GM19463 (cell line): ENCODE data around the gene MARF1.
"Not testable (repeated sequence)": the region's sequence is repeated elsewhere in the genome, so short reads cannot be mapped to it uniquely, and the experiment has no call there.

Source experiments
- ATAC-seq: cut with Tn5 transposase; IDR thresholded peaks from one replicate; pipeline ENCODE4 v1.9.1; 2021; ENCODE audit warnings: mild to moderate bottlenecking, moderate library complexity; ENCODE audit not compliant: unreplicated experiment

MARF1 gene

DNA sequence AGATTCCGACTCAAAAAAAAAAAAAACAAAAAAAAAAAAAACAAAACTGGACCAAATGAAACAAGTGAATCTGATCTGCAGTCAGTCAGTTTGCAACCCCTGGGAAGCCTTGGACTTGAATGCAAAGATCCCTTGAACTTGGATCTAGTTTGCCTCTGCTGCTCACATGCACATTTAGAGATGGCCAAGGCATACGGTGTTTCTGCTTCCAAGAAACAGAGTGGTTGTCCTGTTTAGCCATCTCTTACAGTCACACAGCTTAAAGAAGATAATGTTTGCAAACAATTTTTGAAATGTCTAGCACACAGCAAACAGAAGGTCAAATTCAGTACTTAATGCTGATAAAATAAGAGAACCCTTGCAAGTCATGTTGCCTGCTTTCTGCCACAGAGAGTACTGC, 11.6 kb upstream of the MARF1 start:
- no peak for ATAC-seq

DNA sequence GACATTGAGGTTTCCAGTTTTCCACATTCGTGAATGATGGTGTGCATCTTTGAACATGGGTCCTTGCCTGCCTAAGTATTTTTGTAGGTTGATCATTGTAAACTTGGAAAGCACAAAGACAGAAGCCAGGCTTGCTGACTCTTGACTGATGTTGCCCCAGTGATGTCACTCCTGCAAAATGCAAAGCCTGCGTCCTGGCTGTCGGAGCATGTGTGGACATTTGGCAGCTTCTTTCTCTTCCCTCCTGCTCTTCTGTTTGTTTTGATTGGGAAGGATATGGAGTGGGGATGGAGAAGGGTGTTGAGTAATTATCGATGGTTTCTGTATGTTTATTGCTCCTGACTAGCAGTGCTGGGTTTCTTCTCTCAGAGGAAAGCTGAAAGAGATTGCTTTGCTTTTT, 10.3 kb upstream of the MARF1 start:
- no peak for ATAC-seq

DNA sequence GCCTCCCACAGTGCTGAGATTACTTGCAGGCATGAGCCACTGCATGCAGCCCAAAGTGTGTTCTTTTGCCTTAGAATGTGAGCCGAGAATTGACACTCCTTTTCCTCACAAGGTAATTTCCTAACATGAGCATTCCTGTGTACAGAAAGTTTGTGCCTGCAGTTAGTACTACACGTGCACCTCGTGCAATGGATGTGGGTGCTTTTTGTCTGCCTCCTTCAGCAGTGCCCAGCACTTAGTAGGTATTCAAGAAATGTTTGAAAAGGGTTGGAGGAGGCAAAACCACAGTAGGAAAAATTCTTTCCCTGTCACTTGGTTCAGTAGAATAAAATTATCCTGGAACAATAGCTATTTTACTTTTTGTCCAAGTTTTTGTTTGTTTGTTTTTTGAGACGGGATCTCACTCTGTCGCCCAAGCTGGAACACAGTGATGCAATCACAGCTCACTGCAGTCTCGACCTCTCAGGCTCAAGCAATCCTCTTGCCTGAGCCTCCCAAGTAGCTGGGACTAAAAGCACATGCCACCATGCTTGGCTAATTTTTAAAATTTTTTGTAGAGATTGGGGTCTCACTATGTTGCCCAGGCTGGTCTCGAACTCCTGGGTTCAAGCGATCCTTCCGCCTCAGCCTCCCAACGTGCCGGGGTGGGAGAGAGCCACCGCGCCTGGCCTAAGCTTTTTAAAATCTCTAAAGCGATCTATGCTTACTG, 9.5 kb upstream of the MARF1 start:
- no peak for ATAC-seq

DNA sequence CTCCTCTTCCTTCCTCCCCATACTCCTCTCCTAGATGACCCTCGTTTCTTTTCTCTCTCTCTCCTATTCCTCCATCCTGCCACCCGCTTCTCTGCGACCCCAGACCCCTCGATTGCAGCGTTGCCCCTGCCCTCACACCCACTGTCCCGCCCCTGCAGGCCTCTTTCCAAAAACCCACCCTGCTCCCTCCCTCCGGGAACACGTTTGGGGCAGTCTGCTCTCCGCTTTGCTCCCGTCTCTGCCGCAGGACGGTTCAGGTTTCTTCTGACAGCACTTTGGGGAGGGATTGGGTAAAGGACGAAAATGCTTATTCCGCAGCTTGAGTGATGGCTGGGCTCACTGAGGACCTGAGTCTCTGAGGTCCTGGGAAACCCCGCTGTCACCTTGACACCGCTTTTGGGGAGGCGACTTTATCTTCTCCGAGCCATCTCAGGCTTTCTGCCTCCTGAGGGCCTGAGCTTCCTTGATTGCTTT, 7.8 kb upstream of the MARF1 start:
- no peak for ATAC-seq

DNA sequence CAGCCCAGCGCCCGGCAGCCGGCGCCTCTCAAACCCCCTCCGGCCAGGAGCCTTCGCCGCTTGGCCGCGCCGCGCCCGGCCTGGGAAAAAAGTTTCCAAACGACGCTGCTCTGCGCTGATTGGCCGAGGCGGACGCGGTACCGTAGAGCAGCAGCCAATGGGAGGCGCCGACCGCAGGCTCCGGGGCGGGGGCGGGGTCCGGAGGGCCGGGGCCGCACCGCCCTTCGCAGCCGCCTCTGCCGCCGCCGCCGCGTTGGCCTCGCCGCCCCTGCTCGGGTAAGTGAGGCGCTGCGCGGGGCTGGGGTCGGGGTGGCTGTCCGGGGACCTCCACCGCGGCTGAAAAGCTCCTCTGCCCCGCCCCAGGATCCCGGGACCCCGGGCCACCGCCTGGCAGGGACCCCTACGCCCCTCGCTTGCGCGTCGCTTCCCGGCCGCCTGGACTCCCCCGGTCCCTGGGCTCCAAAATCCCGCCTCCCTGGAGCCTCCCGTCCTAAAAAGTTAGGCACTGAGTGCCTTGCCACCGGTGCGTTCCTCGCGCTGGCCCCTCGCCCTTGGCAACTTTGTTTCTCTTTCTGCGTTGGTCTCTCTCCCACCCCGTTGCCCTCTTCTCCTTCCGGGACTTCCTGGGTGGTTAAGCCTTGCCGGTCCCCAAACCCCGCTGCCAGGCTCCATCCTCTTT, 7.2 kb upstream of the MARF1 start, which contains the start of gene NDE1:
Gene NDE1 (plus strand): TSS at position 227 of the 679 bp plus-strand sequence. CDS start 14,534 bp downstream, outside the sequence.
- peak; percentile 91 for ATAC-seq

DNA sequence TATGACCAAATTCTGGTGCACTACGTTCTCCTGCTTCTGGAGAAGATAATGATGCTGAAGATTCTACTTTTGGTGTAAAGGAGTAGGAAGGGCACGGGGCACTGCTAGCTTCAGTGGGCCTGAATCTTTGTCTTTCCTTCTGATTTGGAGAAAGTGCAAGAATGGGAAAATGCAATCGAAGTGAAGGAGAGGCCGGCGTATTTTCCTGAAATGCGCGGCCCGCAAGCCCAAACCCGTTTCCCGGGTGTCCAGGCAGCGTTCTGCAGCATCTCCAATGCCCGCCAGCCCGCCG, 6.7 kb upstream of the MARF1 start:
- no peak for ATAC-seq

DNA sequence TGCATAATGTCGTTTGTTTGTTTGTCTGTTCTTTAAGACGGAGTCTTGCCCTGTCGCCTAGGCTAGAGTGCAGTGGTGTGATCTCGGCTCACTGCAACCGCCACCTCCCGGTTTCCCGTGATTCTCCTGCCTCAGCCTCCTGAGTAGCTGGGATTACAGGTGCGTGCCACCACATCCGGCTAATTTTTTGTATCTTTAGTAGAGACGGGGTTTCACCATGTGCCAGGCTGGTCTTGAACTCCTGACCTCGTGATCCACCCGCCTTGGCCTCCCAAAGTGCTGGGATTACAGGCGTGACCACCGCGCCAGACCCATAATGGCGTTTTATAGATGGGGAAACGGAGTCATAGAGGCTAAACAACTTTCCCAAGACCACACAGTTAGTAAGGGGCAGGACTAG, 6.4 kb upstream of the MARF1 start:
- ATAC-seq, result not testable (repeated sequence)

DNA sequence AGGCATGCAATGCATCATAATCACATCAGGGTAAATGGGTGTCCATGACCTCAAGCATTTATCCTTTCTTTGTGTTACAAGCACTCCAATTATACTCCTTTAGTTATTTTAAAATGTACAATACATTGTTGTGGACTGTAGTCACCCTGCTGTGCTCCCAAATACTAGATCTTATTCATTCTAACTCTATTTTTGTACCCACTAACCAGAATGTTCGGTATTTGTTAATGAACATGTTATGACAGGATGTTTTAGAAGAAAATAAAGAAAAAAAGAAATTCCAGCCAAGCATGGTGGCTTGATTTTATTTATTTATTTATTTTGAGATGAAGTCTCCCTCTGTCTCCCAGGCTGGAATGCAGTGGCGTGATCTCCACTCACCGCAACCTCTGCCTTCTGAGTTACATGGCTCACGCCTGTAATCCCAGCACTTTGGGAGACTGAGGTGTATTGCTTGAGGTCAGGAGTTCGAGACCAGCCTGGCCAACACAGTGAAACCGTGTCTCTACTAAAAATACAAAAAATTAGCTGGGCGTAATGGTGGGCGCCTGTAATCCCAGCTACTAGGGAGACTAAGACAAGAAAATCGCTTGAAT, 5.3 kb upstream of the MARF1 start:
- ATAC-seq, result no peak

DNA sequence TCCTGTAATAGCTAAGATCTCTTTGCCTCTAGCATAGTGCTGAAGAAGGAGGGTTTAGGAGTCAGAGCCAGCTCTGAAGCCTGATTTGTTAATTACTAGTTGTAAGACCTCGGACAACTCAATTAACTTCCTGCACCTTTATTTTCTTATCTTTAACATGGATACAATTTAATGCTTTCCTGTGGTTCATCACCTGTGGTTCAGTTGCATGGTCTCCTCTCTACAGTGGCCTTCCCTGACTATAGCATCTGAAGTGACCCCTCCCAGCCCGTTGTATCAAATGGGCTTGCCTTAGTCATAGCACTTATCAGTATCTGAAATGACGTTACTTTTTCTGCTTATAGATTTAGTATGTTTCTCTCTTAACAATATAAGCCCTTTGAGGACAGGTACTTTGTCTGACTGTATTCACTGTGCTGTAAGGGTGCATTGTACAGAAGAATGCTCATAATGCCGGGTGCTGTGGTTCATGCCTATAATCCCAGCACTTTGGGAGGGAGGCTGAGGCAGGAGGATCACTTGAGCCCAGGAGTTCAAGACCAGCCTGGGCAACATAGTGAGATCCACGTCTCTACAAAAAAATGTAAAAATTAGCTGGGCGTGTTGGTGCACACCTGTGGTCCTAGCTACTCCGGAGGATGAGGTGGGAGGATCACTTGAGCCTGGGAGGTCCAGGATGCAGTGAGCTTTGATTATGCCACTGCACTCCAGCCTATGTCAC, 4.5 kb upstream of the MARF1 start:
- no peak for ATAC-seq

DNA sequence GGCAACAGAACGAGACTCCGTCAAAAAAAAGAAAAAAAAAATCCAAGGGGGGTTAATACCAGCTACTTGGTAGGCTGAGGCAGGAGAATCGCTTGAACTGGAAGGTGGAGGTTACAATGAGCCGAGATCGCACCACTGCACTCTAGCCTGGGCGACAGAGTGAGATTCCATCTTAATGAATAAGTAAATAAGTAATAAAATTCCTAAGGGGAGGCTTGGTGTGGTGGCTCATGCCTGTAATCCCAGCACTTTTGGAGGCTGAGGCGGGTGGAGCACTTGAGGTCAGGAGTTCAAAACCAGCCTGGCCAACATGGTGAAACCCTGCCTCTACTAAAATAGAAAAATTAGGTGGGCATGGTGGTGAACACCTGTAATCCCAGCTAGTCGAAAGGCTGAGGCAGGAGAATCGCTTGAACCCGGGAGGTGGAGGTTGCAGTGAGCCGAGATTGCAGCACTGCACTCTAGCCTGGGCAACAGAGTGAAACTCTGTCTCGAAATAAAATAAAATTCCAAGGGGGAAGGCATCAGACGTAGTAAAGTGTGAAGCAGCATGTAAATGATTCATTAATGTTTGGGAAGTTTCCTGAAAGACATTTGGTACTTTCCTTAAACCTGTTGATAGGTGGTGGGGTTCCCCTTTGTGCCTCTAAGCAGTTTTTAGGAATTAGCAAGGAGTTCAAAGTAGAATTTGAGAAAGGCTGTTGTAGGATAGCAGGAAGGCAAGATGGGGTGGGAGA, 3.8 kb upstream of the MARF1 start:
- not testable (repeated sequence) for ATAC-seq

DNA sequence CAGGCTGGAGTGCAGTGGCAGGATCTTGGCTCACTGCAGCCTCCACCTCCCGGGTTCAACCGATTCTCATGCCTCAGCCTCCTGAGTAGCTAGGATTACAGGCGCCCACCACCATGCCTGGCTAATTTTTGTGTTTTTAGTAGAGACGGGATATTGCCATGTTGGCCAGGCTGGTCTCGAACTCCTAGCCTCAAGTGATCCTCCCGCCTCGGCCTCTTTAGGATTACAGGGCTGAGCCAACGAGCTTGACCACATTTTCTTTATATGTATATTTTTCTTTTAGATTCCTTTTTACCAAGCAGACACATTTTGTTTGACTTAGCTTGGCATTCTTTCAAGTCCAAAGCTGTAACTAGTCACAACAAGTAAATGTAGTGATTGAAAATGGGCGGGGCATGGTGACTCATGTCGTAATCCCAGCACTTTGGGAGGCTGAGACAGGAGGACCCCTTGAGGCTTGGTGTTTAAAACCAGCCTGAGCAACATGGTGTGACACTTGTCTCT, 2.1 kb upstream of the MARF1 start:
- ATAC-seq, result not testable (repeated sequence)

DNA sequence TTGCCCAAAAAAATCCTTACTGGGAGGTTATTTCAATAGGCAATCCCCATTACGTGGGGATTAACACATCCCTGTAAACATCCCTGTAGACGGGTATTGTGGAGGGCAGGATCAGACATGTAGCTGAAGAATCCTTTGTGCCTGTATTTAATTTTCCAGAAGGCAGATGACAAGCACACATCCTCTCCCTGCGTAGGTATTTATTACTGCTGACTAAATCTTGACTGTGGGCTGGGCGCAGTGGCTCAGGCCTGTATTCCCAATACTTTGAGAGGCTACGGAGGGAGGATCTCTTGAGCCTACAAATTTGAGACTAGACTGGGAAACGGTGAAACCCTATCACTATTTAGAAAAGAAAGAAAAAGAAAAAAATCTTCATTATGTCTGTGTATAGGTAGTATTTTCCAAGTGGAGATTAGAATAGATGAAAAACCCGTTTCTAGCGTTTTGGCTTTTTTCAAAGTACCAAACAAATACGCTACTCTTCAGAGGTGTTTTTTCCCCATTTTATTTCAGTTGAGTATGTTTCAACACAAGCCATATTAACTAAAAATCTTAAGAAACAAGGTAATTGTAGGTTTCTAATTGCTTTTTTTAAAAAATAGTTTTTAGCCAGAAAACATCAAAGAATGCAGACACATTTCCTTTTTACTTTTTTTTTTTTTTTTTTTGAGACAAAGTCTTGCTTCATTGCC, 1.5 kb upstream of the MARF1 start:
- no peak for ATAC-seq

DNA sequence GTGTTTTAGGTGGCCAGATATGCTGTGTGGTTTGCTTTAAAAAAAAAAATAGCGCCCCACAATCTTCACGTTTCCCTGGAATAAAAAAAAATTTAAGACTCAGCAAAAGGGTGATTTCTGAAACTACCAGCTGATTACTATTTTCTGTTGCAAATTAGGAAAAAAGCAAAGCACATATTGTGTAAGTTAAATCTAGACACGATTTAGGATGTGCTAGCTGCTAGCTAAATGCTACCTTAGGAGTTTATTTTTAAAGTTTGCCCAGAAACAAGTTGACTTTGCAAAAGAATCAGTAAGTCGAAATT, 944 bp upstream of the MARF1 start:
- no peak for ATAC-seq

DNA sequence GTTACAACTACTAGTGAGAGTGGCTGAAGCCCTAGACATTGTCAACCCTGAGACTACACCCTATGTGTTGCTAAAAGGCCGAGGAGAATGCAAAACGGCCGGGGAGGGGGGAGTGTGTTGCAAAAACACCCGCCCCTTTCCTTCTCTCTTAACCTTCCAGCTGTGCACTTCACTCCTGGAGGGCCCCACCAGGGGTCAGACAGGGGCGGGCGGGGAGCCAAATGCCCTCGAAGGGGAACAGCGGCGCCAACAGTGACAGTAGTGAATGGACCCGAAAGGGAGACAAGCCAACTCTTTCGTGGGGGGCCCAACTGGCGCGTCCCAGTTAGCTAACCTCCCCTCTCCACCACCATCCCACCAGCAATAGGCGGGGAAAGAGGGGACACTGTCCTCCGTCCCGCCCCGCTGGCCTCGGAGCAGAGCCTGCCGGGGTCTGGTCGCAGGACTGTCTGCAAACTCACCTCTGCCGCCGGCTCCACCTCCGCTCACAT, 352 bp downstream of the MARF1 start:
- ATAC-seq, result peak; percentile 64

DNA sequence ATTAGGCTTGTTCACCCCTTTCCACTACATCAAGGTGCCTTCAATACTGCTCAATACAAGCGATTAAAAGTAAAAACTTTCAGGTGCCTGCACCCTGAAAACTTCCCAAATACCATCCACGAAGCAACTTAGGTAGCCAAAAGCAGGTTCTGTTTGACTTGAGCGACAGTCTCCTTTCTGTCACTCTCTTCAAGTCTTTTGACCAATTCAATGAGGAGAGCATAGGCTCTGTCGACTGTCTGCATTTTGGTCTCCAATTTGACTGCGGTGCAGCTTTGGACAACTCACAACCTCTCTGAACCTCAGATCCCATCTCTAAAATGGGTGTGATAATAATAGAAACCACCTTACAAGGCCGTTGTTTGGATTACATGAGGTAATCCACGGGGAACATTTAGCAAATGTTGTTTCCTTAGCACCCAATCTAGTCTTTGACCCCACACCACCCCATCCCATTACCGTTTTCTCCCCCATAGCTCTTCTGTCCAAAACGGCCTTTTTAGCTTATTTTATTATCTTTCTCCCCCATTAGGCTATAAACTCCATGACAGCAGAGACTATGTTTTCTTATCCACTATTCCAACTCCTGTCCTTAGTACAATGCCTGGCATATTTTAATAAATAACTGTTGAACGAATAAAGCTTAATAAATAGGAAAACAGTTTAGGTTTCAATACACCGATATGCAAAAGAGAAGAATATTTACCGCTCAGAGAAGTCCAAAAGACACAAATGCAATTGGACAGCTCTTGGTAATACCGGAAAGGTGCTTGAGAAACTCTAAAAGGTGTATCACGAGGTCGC, 999 bp downstream of the MARF1 start:
- ATAC-seq, result no peak

DNA sequence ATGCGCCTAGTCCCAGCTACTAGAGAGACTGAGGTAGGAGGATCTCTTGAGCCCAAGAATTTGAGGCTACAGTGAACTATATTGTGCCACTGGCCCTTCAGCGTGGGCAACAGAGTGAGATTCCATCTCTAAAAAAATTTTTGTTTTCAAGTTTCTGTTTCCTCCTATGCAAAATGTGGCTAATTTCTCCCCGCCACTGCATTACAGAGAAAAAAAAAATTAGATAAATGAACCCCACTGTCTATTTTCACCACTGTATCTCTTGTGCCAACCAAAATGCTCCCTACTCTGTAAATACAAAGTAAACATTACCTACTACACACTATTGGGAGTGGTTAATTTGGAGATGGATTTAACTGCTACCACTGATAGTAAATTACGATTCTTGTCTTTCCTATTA, 2.0 kb downstream of the MARF1 start:
- ATAC-seq, result no peak

DNA sequence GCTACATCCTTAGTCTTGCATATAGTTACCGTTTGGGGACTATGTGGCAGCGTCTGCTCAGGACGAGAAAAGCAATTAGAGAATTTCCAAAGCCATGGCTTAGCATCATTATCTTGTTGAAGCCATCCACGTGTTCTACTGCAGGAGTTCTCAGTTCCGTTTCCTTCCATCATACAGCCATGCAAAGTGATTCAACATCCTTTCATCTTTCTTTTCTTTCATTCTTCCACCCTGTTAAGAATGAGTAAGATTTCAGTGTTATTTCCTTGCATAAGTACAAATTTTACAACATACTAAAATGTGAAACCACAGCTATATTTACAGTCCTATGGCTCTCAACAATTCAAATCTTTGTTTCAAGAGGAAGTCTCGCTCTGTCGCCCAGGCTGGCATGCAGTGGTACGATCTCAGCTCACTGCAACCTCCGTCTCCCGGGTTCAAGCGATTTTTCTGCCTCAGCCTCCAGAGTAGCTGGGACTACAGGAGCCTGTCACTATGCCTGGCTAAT, 3.8 kb downstream of the MARF1 start:
- no peak for ATAC-seq

DNA sequence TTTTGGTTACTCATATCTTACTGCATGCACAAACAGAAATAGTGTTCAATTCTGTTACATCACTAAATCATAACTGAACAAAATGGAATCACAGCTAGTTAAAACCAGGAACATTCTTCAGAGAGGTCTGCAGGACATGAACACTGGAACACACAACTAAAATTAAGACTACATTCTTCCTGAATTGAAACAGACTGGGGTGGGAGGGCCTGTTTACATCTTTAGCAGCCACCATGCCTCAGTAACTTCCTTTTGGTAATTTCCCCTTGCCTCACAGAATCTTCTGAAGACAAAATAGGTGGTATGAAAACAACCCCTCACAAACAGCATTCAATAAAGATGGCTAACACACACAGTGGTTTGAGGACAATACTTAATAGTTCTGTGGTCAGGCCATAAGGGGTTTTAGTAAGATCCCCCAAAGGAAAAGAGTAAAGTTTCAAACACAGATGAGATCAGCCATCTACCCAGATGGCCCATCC, 6.5 kb downstream of the MARF1 start:
- no peak for ATAC-seq

DNA sequence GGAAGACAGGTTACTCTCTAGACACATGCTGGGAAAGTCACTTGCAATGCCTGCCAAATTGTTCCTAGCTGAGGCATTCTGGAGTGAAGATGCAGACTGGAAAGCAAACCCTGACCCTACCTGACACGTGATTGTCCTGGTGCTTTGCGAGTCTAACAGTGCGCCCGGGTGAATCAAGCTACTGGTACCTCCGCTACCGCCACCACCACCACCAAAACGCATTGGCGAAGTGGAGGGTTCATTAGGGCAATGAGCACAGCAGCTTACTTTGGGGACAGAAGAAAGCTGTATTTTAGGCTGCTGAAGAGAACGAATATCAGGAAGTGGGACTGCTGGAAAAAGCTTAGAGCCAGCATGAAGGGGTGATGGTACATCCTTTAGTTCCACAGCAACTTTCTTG, 7.0 kb downstream of the MARF1 start:
- no peak for ATAC-seq
